Measurements from ENCODE around the gene CCDC181.
"Not testable (repeated sequence)": the region's sequence is repeated elsewhere in the genome, so short reads cannot be mapped to it uniquely, and the experiment has no call there.

DNA sequence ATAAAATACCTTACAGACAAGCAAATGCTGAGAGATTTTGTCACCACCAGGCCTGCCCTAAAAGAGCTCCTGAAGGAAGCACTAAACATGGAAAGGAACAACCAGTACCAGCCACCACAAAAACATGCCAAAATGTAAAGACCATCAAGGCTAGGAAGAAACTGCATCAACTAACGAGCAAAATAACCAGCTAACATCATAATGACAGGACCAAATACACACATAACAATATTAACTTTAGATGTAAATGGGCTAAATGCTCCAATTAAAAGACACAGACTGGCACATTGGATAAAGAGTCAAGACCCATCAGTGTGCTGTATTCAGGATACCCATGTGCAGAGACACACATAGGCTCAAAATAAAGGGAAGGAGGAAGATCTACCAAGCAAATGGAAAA is 24.7 kb downstream of the CCDC181 start:
- TF ChIP-seq POLR2A (IDR thresholded peaks at IDR 0.05); CTCF (IDR thresholded peaks at IDR 0.05 in 4 of 5, conservative IDR thresholded peaks at IDR 0.05 in 1 of 5): not testable (repeated sequence)

All from gastrocnemius medialis (tissue), 4 donors.